Memory B cell (primary cell): Measurements from ENCODE around the gene SNTA1.
"Not testable (repeated sequence)": the region's sequence is repeated elsewhere in the genome, so short reads cannot be mapped to it uniquely, and the experiment has no call there.

ENCODE experiments used
- ATAC-seq: fragments of 150-1000 bp; cut with Tn5 transposase; 2 replicates; pipeline ENCODE4 v1.10.0; 2021; ENCODE audit warnings: low read depth, mild to moderate bottlenecking, moderate library complexity
- DNase-seq, 2 donors: peaks; one replicate each; pipeline ENCODE4 v3.0.0; 2022; ENCODE audit warnings: low spot score in 2 of 2
- H3K27ac Mint-ChIP-seq: one replicate; pipeline ENCODE4 v1.8.0; 2022; ENCODE audit warnings: mild to moderate bottlenecking, moderate library complexity, mixed read lengths
- H3K27me3 Mint-ChIP-seq: one replicate; pipeline ENCODE4 v1.8.0; 2022; ENCODE audit warnings: mixed read lengths
- H3K36me3 Mint-ChIP-seq: one replicate; pipeline ENCODE4 v1.8.0; 2022; ENCODE audit warnings: mild to moderate bottlenecking, mixed read lengths
- H3K4me1 Mint-ChIP-seq: one replicate; pipeline ENCODE4 v1.8.0; 2022; ENCODE audit warnings: mixed read lengths
- H3K4me3 Mint-ChIP-seq: one replicate; pipeline ENCODE4 v1.8.0; 2022; ENCODE audit warnings: mild to moderate bottlenecking, moderate library complexity, mixed read lengths
- H3K9me3 Mint-ChIP-seq: one replicate; pipeline ENCODE4 v1.8.0; 2022; ENCODE audit warnings: mixed read lengths

Gene SNTA1

GRCh38 chr20:33450867-33451266 is 7.3 kb upstream of the SNTA1 start:
- Mint-ChIP-seq H3K9me3 (peaks cover 2% of the 10 kb centered on the region), H3K36me3 (peaks cover 2% of the 10 kb centered on the region), H3K4me1 (peaks cover 2% of the 10 kb centered on the region), H3K27ac (no peak overlapping the region), H3K4me3 (no peak overlapping the region), H3K27me3 (no peaks in the 10 kb centered on the region)
- DNase-seq (no peak), ATAC-seq (no peak)

GRCh38 chr20:33445881-33446625 is 2.5 kb upstream of the SNTA1 start:
- no peak for ATAC-seq
- no peak for DNase-seq
- Mint-ChIP-seq H3K27ac (no peak overlapping the region), H3K4me1 (peaks cover 25% of the 10 kb centered on the region), H3K36me3 (peaks cover 2% of the 10 kb centered on the region), H3K9me3 (peaks cover 2% of the 10 kb centered on the region), H3K27me3 (no peaks in the 10 kb centered on the region), H3K4me3 (no peak overlapping the region)

DNA sequence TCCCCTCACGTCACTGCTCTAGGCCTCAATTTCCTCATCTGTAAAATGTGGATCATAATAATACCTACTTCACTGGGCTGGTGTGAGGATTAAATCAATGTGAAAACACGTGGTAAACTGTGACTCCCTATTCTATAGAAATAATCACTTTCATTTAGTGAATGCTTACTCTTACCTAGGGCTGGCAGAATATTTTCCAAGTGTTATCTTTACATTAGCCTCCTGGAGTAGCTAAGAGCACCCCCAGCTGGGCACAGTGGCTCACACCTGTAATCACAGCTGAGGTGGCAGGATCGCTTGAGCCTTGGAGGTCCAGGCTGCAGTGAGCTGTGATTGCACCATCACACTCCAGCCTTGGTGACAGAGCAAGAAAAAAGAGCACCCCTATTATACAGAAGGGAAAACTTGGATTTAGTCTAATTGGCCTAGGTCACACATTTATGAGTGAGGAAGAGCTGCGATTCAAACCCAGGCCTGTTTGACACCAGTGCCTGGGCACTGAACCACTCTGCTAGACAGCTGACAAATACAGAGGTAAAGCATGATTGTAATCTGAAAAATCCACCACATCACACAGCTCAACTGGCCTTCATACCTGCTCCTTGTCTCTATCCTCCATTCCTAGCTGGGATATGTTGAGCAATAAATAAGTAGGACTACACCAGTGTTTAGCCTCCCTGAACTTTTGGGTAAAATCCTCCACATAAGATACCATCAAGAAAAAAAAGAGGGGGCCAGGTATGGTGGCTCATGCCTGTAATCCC is 1.4 kb upstream of the SNTA1 start:
- Mint-ChIP-seq H3K4me3 (peak overlapping the region; percentile 94), H3K4me1 (peaks cover 25% of the 10 kb centered on the region), H3K9me3 (peaks cover 2% of the 10 kb centered on the region), H3K27ac (peak overlapping the region; percentile 91), H3K36me3 (peaks cover 2% of the 10 kb centered on the region), H3K27me3 (no peaks in the 10 kb centered on the region)
- DNase-seq (no peak), ATAC-seq (peak; percentile 16)

DNA sequence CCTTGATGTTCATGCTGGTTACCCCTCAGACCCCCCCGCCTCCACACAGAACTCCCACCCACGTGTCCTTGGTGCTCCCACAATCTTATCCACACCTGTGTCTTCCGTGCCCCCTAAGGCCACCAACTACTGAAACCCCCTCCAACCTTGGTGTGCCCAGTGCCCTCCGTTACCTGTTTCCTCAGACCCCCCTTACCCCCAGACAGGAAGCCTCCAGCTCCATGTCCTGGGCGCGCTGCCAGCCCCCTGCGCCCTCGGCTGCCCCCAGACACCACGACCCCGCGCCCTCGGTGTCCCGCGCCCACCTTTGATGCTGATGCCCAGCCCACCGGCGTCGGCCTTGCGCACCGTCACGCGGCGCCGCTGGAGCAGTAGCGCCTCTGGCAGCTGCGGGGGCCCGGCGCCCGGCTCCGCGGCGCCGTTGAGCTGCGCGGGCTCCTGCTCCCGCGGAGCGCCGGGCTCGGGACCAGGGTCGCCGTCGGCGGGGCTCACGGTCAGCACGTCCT is 504 bp downstream of the SNTA1 start:
- no peaks in the 10 kb centered on the region for H3K36me3 Mint-ChIP-seq
- peaks cover 25% of the 10 kb centered on the region for H3K4me1 Mint-ChIP-seq
- DNase-seq (peak in 1 of 2 donors; percentile 13), ATAC-seq (peak; percentile 4)
- no peaks in the 10 kb centered on the region for H3K27me3 Mint-ChIP-seq
- peak overlapping the region; percentile 80 for H3K4me3 Mint-ChIP-seq
- H3K27ac Mint-ChIP-seq, result peak overlapping the region; percentile 79
- H3K9me3 Mint-ChIP-seq, result no peaks in the 10 kb centered on the region

DNA sequence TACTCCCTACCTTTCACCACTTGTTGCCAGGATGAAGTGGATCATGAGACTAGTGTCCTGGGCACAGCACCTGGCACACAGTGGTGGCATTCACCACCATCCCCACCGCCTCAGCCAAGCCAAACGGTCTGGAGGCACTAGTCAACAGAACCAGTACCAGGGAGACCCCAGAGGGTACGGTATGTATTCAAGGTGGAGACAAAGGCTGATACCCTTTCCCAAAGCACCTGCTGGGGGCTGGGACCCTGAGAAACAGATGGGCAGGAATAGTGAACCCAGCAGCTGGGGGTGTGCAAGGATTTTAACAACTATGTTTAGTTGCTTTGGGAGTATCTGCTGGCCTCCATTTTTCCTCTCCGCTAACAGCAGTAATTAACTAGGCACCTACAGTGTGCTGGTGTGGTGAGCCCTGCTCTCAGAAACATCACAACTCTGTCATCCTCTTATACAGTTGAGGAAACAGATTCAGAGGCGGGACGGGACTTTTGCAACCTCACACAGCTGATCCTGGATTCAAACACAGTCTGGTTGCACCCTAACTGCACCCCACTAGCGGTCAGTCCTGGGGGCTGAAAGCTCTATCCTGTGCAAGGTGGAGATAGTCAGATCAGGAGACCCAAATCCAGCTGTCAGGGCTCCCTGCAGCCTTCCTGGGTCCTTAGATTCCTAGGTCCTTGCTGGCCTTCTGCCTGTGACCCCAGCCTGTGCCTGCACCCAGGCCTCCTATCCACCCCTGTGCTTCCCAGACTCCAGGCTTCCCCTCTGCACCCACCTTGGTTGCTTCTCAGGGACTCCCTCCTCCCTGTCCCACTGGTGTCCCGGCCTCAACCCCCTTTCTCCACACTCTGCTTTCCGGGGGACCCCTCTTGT is 1.2 kb downstream of the SNTA1 start:
- Mint-ChIP-seq H3K4me1 (peaks cover 25% of the 10 kb centered on the region), H3K4me3 (peak overlapping the region; percentile 80), H3K27ac (peak overlapping the region; percentile 79), H3K9me3 (no peaks in the 10 kb centered on the region), H3K36me3 (no peaks in the 10 kb centered on the region), H3K27me3 (no peaks in the 10 kb centered on the region)
- ATAC-seq (no peak), DNase-seq (no peak)

DNA sequence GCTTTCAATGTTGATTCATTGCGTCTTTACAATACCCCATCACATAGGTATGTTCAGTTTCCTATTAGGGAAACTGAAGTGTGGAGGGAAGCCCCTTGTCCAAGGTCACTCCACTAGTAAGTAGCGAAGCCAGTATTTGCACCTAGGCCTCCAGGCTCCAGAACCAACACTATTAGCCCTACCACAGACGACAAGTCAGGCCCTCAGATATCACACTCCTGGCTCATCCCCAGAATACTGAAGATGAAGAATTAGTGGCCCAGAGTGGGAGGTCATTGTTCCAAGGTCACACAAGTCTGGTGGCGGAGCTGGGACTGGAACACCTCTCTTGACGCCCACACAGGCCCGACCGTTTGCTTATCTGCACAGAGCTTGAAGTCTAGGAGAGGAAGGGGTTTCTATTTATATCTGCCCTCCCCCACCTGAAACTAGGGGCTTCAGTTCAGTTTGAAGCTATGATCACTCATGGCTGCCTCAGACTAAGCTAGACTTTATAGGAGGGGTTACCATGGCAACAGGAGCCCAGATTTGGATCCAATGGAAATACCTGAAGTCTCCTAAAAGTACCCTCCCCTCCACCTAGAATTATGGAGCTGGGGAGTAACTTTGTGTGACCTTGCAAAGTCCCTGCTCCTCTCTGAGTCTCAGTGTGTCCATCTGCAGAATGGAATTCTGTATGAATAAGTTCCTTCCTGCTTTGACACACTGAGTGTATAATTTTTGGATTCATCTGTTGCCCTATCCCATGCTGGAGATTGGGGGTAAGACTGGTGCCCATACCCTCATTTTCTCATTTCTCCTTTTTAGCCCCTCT is 2.2 kb downstream of the SNTA1 start:
- ATAC-seq (no peak), DNase-seq (no peak)
- H3K4me3 Mint-ChIP-seq, result peak overlapping the region; percentile 80
- H3K4me1 Mint-ChIP-seq, result peaks cover 25% of the 10 kb centered on the region
- no peaks in the 10 kb centered on the region for H3K9me3 Mint-ChIP-seq
- peak overlapping the region; percentile 11 for H3K27ac Mint-ChIP-seq
- H3K36me3 Mint-ChIP-seq, result no peaks in the 10 kb centered on the region
- no peaks in the 10 kb centered on the region for H3K27me3 Mint-ChIP-seq

DNA sequence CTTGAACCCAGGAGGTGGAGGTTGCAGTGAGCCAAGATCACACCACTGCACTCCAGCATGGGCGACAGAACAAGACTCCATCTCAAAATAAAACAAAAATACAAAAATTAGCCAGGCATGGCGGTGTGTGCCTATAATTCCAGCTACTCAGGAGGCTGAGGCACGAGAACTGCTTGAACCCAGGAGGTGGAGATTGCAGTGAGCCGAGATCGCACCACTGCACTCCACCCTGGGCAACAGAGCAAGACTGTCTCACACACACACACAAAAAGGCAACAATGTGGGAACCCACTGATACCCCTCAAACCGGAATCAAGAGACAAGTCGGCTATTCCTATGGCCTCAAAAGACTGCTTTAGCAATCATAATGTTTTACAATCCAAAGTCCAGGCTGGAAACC is 3.0 kb downstream of the SNTA1 start:
- H3K36me3 Mint-ChIP-seq, H3K4me3 Mint-ChIP-seq, H3K9me3 Mint-ChIP-seq, DNase-seq, H3K27ac Mint-ChIP-seq, ATAC-seq, H3K27me3 Mint-ChIP-seq: not testable (repeated sequence)
- peaks cover 22% of the 10 kb centered on the region for H3K4me1 Mint-ChIP-seq

DNA sequence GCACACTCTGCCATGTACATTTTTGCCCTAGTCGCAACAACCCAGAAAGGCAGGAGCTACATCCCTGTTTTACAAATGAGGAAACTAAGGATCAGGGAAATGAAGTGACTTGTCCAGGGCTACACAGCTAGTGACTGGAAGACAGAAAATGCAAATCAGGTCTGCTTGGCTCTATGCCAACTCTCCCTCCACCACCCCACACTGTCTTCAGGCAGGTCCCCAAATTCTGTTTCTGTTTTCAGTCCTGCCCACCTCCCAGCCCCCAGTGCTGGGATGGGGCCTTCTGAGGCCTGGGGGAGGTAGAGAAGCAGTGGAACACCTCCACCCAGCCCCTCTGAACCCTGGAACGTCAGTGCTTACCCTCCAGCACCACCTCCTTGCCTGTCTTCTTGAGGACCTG is 5.1 kb downstream of the SNTA1 start:
- H3K9me3 Mint-ChIP-seq, result no peaks in the 10 kb centered on the region
- no peak for ATAC-seq
- peaks cover 15% of the 10 kb centered on the region for H3K4me1 Mint-ChIP-seq
- DNase-seq, result no peak
- peaks cover 7% of the 10 kb centered on the region for H3K36me3 Mint-ChIP-seq
- no peak overlapping the region for H3K4me3 Mint-ChIP-seq
- no peaks in the 10 kb centered on the region for H3K27me3 Mint-ChIP-seq
- no peak overlapping the region for H3K27ac Mint-ChIP-seq

DNA sequence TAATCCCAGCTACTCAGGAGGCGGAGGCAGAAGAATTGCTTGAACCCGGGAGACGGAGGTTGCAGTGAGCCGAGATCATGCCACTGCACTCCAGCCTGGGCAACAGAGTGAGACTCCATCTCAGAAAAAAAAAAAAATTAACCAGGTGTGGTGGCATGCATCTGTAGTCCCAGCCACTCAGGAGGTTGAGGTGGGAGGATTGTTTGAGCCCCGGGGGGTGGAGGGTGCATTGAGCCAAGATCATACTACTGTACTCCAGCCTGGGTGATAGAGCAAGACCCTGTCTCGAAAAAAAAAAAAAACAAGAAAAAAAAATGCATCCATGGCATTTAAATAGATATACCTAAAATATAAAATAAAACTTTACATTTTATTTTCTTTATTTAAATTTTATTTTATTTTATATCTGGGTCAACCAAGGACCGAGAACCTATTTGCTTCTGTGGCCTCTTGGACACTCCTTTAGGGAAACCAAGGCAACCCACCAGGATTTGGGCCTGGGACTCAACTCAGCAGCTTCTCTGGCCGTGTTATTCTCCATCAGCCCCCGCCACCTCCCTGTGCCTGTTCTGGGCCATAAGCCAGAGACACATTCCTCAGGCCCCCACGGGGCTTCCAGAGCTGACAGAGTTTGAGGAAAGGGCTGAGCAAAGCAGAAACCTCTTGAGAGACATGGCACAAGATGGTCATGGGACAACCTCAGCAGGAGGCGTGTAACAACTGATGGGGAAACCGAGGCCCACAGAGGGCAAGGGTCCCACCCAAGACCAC is 6.2 kb downstream of the SNTA1 start:
- Mint-ChIP-seq H3K9me3 (no peaks in the 10 kb centered on the region), H3K36me3 (peaks cover 7% of the 10 kb centered on the region), H3K4me1 (peaks cover 6% of the 10 kb centered on the region), H3K4me3 (no peak overlapping the region), H3K27ac (no peak overlapping the region), H3K27me3 (no peaks in the 10 kb centered on the region)
- DNase-seq (no peak), ATAC-seq (no peak)

- Mint-ChIP-seq H3K36me3 (peaks cover 7% of the 10 kb centered on the region), H3K27ac (peak overlapping the region; percentile 63), H3K4me3 (no peak overlapping the region), H3K9me3 (no peaks in the 10 kb centered on the region), H3K27me3 (no peaks in the 10 kb centered on the region), H3K4me1 (no peaks in the 10 kb centered on the region)
- ATAC-seq (no peak), DNase-seq (no peak)
These were observed 9.1 kb downstream of the SNTA1 start for GRCh38 chr20:33434434-33434833.

- Mint-ChIP-seq H3K36me3 (peaks cover 7% of the 10 kb centered on the region), H3K9me3 (no peaks in the 10 kb centered on the region), H3K4me3 (no peak overlapping the region), H3K27ac (no peak overlapping the region), H3K4me1 (no peaks in the 10 kb centered on the region), H3K27me3 (no peaks in the 10 kb centered on the region)
- DNase-seq, result no peak
- ATAC-seq, result no peak
These were observed 9.9 kb downstream of the SNTA1 start for GRCh38 chr20:33433465-33434234.

- Mint-ChIP-seq H3K9me3 (no peaks in the 10 kb centered on the region), H3K27ac (no peak overlapping the region), H3K36me3 (peaks cover 7% of the 10 kb centered on the region), H3K4me3 (no peak overlapping the region), H3K27me3 (no peaks in the 10 kb centered on the region), H3K4me1 (no peaks in the 10 kb centered on the region)
- DNase-seq (no peak), ATAC-seq (no peak)
These were observed 11.7 kb downstream of the SNTA1 start for GRCh38 chr20:33431797-33432381.
